Measurements from ENCODE around the gene C2orf42. TPM values are rescaled to one million over a fixed set of nuclear protein-coding genes. Genes with fewer than 3 reads are reported as not detected.
"Not testable (repeated sequence)": the region's sequence is repeated elsewhere in the genome, so short reads cannot be mapped to it uniquely, and the experiment has no call there.

The C2orf42 gene
- total RNA-seq, 2 donors from 2014 or later, result 24.0 to 37.3 TPM

DNA sequence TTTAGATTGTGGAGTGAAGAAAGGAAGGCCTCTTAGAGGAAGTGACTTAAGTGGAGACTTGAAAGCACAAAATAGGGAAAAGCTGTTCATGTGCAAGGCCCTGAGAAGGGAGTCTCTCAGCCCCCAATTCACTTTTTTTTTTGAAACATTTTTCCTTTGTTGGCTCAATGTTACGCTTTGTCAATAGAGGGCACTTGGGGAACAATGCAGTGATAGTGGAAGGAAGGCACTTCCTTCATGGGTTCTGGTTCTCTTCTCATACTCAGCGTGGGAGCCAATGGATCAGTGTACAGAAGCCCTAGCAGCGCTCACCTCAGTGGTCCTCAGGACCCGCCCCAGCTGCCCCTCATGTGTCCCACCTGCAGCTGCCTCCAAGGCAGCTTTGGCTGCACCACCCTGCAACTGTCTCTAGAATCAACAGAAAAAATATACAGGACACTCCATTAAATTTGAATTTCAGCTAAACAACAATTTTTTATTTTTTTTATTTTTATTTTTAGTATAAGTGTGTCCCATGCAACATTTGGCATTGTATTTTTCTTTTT, 8.6 kb upstream of the C2orf42 start:
- ATAC-seq (replicated peaks), result no peak
- Mint-ChIP-seq H3K36me3 (ENCODE audit: low read depth) (no peaks in the 10 kb centered on the region), H3K4me1 (no peaks in the 10 kb centered on the region), H3K27me3 (no peaks in the 10 kb centered on the region), H3K4me3 (no peak overlapping the region), H3K9me3 (no peaks in the 10 kb centered on the region), H3K27ac (no peak overlapping the region)

DNA sequence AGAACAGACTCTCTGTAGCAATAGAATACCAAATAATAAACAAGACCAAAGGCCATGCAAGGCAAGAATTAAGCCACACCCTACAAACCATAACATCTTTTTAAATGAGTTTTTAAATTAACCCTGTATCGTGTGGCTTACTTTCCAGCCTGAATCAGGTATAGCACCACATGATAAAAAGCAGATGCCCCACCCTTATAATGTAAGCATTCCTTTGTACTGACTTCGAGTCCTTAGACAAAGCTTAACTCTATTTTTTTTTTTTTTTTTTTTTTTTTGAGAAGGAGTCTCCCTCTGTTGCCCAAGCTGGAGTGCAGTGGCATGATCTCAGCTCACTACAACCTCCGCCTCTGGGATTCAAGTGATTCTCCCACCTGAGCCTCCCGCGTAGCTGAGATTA, 1.7 kb upstream of the C2orf42 start:
- peaks cover 15% of the 10 kb centered on the region for H3K4me1 Mint-ChIP-seq
- H3K4me3 Mint-ChIP-seq, result no peak overlapping the region
- no peaks in the 10 kb centered on the region for H3K9me3 Mint-ChIP-seq
- ATAC-seq (replicated peaks), result no peak
- H3K36me3 Mint-ChIP-seq (ENCODE audit: low read depth), result peaks cover 25% of the 10 kb centered on the region
- no peaks in the 10 kb centered on the region for H3K27me3 Mint-ChIP-seq
- no peak overlapping the region for H3K27ac Mint-ChIP-seq

DNA sequence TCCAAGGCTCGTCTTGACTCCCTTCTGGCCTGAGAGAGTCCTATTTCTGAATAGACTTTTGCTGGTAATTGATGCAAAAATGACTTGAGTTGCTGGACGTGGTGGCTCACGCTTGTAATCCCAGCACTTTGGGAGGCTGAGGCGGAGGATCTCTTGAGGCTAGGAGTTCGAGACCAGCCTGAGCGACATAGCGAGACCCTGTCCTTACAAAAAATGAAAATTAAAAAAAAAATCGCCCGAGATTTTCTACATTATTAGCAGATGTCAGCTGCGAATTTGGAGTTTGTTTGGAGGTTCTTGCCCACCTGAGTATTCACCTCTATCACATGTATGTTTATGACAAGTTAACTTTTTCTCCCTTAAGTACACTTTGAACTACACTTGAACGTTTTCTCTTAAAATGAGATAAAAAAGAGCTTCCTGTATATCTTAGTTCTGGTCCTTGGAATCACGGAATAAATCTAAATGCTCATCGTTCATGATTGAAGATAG, 471 bp upstream of the C2orf42 start:
- Mint-ChIP-seq H3K27me3 (no peaks in the 10 kb centered on the region), H3K4me3 (peak overlapping the region; percentile 98), H3K4me1 (peaks cover 15% of the 10 kb centered on the region), H3K9me3 (no peaks in the 10 kb centered on the region), H3K27ac (peak overlapping the region; percentile 99), H3K36me3 (ENCODE audit: low read depth) (peaks cover 25% of the 10 kb centered on the region)
- no peak for ATAC-seq (replicated peaks)

DNA sequence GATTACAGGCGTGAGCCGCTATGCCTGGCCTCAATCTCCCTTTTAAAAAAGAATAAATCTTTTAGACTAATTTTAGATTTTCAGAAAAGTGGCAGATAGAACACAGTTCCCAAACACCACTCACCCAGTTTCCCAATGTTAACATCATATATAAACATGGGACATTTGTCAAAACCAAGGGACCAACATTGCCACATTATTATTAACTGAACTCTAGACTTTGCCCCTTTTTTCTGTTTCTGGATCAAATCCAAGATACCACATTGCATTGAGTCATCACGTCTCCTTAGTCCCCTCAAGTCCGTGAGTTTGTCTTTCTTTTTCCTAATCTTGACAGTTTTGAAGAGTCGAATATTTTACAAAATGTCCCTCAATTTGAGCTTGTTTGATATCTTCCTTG, 2.4 kb downstream of the C2orf42 start:
- no peak for ATAC-seq (replicated peaks)
- Mint-ChIP-seq H3K27ac (peak overlapping the region; percentile 99), H3K4me3 (peak overlapping the region; percentile 98), H3K27me3 (no peaks in the 10 kb centered on the region), H3K36me3 (ENCODE audit: low read depth) (peaks cover 25% of the 10 kb centered on the region), H3K9me3 (no peaks in the 10 kb centered on the region), H3K4me1 (peaks cover 15% of the 10 kb centered on the region)

DNA sequence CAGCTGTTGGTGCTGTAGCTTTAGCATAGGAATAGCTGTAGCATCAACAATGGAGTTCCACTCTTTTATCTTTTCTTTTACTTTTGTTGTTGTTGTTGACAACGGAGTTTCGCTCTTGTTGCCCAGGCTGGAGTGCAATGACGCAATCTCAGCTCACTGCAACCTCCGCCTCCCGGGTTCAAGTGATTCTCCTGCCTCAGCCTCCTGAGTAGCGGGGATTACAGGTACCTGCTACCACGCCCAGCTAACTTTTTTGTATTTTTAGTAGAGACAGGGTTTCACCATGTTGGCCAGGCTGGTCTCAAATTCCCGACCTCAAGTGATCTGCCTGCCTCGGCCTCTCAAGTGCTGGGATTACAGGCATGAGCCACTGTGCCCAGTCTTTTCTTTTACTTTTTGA, 3.6 kb downstream of the C2orf42 start:
- not testable (repeated sequence) for H3K4me3 Mint-ChIP-seq; H3K9me3 Mint-ChIP-seq; ATAC-seq (replicated peaks); H3K27ac Mint-ChIP-seq; H3K27me3 Mint-ChIP-seq
- H3K36me3 Mint-ChIP-seq (ENCODE audit: low read depth), result peaks cover 34% of the 10 kb centered on the region
- peaks cover 15% of the 10 kb centered on the region for H3K4me1 Mint-ChIP-seq

DNA sequence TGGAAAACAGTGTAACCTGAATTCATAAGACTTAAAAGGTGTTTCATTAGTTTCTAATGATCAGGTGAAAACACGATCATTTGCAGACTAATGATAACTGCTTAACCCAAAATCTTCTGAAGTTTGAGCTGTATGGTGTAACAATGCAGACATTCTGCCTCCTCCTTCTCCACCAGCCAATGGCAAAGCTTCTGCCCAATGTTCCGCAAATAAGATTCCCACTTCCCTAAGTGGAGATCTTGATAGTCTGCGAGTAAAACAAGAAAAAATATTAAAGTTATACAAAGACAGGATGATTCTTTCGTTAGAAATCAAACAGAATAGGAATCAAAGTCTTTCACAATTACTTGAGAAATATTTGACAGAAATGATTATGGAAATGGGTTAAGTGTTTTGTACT, 8.1 kb downstream of the C2orf42 start:
- H3K4me1 Mint-ChIP-seq, result no peaks in the 10 kb centered on the region
- H3K27me3 Mint-ChIP-seq, result no peaks in the 10 kb centered on the region
- no peak overlapping the region for H3K4me3 Mint-ChIP-seq
- H3K36me3 Mint-ChIP-seq (ENCODE audit: low read depth), result peaks cover 52% of the 10 kb centered on the region
- no peaks in the 10 kb centered on the region for H3K9me3 Mint-ChIP-seq
- H3K27ac Mint-ChIP-seq, result peak overlapping the region; percentile 38
- no peak for ATAC-seq (replicated peaks)

DNA sequence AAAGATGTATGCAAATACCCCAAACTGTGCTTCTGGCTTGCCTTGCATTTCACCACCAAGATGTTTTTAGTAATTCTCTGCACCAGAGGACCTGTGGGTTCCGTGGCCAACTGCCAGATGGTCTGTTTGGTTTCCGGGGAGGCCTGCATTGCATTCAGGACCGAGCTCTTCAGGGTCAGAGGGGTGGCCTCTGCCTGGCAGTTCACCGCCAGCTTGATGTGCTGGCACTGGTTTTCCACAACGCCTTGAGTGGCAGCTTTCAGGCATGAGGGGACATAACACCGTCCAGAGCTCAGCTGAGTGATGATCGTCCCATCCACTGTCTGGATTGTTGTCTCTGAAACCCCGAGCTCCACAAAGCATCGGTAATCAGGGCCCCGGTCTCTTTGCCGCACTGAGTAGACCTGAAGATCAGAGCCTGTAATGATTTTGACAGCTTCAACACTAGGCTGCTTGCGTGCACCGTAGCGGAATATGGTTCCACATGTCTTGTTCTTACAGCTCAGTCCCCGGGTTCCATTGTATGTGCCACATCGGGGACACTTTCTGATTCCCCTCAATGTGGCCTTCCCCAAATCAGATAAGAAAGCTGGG, 9.4 kb downstream of the C2orf42 start:
- Mint-ChIP-seq H3K9me3 (no peaks in the 10 kb centered on the region), H3K4me1 (no peaks in the 10 kb centered on the region), H3K36me3 (ENCODE audit: low read depth) (peaks cover 64% of the 10 kb centered on the region), H3K27ac (no peak overlapping the region), H3K27me3 (no peaks in the 10 kb centered on the region), H3K4me3 (no peak overlapping the region)
- no peak for ATAC-seq (replicated peaks)

DNA sequence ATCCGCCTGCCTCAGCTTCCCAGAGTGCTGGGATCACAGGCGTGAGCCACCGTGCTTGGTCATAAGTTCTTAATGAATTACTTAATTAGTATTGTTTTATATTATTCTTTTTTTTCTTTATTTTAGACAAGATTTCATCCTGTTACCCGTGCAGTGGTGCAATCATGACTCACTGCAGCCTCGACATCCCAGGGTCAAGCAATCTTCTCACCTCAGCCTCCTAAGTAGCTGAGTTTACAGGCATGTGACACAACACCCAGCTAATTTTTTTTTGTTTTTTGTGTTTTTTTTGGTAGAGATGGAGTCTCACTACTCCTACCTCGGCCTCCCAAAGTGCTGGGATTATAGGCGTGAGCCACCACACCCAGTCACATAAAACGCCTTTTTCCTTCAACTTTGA, 17.3 kb downstream of the C2orf42 start:
- Mint-ChIP-seq H3K27ac (no peak overlapping the region), H3K4me3 (no peak overlapping the region), H3K36me3 (ENCODE audit: low read depth) (peaks cover 97% of the 10 kb centered on the region), H3K4me1 (no peaks in the 10 kb centered on the region), H3K9me3 (no peaks in the 10 kb centered on the region), H3K27me3 (no peaks in the 10 kb centered on the region)
- no peak for ATAC-seq (replicated peaks)

DNA sequence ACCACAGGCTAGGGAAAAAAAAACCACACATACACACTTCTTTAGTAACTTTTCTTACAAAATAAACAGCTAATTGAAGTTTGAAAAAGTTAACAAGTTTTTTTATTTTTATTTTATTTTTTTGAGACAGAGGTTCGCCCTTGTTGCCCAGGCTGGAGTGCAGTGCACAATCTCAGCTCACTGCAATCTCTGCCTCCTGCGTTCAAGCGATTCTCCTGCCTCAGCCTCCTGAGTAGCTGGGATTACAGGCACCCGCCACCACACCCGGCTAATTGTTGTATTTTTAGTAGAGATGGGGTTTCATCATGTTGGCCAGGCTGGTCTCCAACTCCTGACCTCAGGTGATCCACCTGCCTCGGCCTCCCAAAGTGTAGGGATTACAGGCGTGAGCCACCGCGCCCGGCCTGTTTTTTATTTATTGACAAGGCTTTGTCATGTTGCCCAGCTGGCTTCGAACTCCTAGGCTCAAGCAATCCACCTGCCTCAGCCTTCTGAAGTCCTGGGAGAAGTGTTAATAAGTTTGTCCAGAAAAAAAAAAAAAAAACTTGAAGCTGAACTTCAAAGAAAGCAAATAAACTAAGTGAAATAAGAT, 21.1 kb downstream of the C2orf42 start:
- ATAC-seq (replicated peaks); H3K27ac Mint-ChIP-seq; H3K4me3 Mint-ChIP-seq; H3K27me3 Mint-ChIP-seq; H3K9me3 Mint-ChIP-seq; H3K4me1 Mint-ChIP-seq: not testable (repeated sequence)
- H3K36me3 Mint-ChIP-seq (ENCODE audit: low read depth), result peaks cover 98% of the 10 kb centered on the region

DNA sequence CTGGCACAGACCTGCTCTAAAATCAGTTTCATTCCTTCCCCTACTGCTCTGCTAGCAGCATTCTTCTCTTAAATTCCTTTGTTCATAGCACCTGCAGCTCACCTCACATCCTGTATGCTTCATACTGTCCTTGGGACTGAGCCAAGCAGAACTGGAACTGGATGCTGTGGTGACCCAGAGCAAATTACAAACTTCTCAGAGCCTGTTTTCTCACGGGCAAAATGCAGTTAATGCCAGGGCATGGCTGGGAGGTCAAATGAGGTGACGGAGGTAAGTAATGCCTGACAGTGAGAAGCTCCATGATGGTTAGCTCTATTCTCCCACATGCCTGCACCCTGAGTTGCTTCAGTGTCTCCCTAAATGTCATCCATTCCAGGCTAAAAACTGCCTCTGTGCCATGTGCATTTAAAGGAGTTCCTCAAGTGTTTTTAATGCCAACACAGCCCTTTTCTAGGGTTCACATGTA, 29.7 kb downstream of the C2orf42 start:
- no peaks in the 10 kb centered on the region for H3K9me3 Mint-ChIP-seq
- ATAC-seq (replicated peaks), result no peak
- H3K27me3 Mint-ChIP-seq, result no peaks in the 10 kb centered on the region
- H3K27ac Mint-ChIP-seq, result peak overlapping the region; percentile 25
- H3K4me3 Mint-ChIP-seq, result no peak overlapping the region
- H3K36me3 Mint-ChIP-seq (ENCODE audit: low read depth), result peaks cover 56% of the 10 kb centered on the region
- no peaks in the 10 kb centered on the region for H3K4me1 Mint-ChIP-seq

DNA sequence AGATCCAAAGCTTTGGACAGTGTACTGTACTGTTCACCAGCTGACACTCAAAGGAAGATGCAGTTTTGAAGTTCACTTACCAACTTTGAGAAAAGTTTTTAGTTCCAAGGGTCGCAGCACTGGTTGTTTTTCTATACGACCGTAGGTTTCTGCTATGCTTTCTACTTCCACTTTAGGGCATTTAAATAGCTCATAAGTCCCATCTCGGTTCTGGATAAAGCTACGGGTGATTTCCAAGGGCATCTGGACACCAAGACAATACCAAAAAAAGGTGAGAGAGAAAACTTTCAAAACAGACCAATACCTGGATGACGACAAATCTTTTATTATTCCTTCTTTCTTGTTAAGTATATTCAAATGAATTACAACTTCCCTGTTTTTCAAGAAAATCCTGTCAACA, 30.3 kb downstream of the C2orf42 start:
- Mint-ChIP-seq H3K4me3 (no peak overlapping the region), H3K36me3 (ENCODE audit: low read depth) (peaks cover 56% of the 10 kb centered on the region), H3K4me1 (no peaks in the 10 kb centered on the region), H3K27ac (peak overlapping the region; percentile 25), H3K27me3 (no peaks in the 10 kb centered on the region), H3K9me3 (no peaks in the 10 kb centered on the region)
- ATAC-seq (replicated peaks), result no peak

DNA sequence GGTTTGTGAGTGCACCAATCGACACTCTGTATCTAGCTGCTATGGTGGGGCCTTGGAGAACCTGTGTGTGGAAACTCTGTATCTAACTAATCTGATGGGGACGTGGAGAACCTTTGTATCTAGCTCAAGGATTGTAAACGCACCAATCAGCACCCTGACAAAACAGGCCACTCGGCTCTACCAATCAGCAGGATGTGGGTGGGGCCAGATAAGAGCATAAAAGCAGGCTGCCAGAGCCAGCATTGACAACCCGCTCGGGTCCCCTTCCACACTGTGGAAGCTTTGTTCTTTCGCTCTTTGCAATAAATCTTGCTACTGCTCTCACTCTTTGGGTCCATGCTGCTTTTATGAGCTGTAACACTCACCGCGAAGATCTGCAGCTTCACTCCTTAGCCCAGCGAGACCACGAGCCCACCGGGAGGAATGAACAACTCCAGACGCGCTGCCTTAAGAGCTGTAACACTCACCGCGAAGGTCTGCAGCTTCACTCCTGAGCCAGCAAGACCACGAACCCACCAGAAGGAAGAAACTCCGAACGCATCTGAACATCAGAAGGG, 41.6 kb downstream of the C2orf42 start:
- not testable (repeated sequence) for H3K9me3 Mint-ChIP-seq; H3K27me3 Mint-ChIP-seq; ATAC-seq (replicated peaks); H3K4me3 Mint-ChIP-seq; H3K27ac Mint-ChIP-seq
- peaks cover 29% of the 10 kb centered on the region for H3K4me1 Mint-ChIP-seq
- peaks cover 50% of the 10 kb centered on the region for H3K36me3 Mint-ChIP-seq (ENCODE audit: low read depth)

DNA sequence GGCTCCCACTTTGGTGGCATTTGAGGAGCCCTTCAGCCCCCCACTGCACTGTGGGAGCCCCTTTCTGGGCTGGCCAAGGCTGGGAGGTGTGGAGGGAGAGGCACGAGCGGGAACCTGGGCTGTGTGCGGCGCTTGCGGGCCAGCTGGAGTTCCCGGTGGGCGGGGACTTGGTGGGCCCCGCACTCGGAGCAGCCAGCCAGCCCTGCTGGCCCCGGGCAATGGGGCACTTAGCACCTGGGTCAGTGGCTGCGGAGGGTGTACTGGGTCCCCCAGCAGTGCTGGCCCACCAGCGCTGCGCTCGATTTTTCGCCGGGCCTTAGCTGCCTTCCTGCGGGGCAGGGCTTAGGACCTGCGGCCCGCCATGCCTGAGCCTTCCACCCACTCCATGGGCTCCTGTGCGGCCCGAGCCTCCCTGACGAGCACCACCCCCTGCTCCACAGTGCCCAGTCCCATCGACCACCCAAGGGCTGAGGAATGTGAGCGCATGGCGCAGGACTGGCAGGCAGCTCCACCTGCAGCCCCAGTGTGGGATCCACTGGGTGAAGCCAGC, 42.5 kb downstream of the C2orf42 start:
- Mint-ChIP-seq H3K36me3 (ENCODE audit: low read depth) (peaks cover 41% of the 10 kb centered on the region), H3K4me1 (peaks cover 33% of the 10 kb centered on the region)
- H3K27me3 Mint-ChIP-seq; H3K4me3 Mint-ChIP-seq; H3K27ac Mint-ChIP-seq; H3K9me3 Mint-ChIP-seq; ATAC-seq (replicated peaks): not testable (repeated sequence)

DNA sequence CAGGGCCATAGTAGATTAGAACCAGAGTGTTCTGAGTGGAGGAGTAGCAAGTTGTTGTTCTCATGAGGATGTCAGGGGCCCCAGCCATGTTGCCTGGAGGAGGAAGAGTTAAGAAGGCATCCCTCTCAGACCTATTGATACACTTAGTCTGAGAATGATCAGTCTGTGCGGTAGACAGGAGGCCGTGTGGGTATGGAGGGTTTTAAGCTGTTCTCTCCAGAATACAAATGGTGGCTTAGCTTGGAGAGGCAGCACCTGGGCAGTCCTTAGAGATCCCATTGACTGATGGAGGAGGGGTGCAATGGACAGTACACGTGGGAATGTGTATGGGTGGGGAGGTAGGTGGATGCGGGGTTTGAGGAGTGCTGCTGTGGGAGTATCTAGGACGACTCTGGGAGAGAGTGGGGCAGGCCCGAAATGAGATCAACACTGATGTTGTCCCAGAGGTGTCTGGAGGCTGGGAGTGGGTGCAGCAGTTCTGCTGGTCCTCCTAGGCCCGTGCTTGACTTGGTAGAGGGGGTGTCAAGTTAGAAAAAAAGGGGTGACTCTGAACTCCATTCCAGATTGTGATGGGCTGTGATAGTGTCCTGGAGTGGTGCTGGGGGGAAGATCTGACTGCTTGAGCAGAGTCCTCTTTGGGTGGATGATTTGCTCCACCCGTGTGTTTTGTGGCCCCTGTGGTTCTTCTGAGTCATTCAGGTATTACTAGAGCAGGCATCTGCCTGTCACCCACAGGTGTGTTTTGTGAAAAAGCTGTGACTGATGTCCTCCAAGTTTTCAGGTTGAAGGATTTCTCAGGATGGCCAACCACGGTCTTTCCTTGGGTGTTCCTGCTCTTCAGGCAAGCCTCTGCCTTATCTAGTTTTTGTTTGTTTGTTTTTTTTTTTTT, 44.7 kb downstream of the C2orf42 start:
- peak overlapping the region; percentile 94 for H3K4me3 Mint-ChIP-seq
- peaks cover 35% of the 10 kb centered on the region for H3K4me1 Mint-ChIP-seq
- no peaks in the 10 kb centered on the region for H3K9me3 Mint-ChIP-seq
- H3K27me3 Mint-ChIP-seq, result no peaks in the 10 kb centered on the region
- peak; percentile 30 for ATAC-seq (replicated peaks)
- H3K27ac Mint-ChIP-seq, result peak overlapping the region; percentile 99
- peaks cover 39% of the 10 kb centered on the region for H3K36me3 Mint-ChIP-seq (ENCODE audit: low read depth)

All from activated T-helper 17 cell treated with anti-CD3 and anti-CD28 coated beads, Interleukin-2, amount 50 U/mL, for 72 hours (primary cell).